Body of pancreas (tissue), 4 donors: Measurements from ENCODE around the gene NKIRAS2. TPM values are rescaled to one million over a fixed set of nuclear protein-coding genes. Genes with fewer than 3 reads are reported as not detected.

Experiments used
- ATAC-seq: fragments of 150-250 bp; one replicate; pipeline ENCODE4 v1.9.1; 2016
- DNase-seq, 4 donors: peaks; one replicate each; pipeline ENCODE4 v3.0.0-alpha.2; 2019
- H3K27ac ChIP-seq, 4 donors: fragments of 200-600 bp; sonication (generic); 1 replicate in 3 of 4; 2 replicates in 1 of 4; pipeline versions ENCODE4 v1.5.1 to v1.6.1; 2016 to 2019; ENCODE audit warnings: mild to moderate bottlenecking in 1 of 4, mixed read lengths in 1 of 4, moderate library complexity in 1 of 4
- H3K27me3 ChIP-seq, 2 donors: fragments of 200-600 bp; sonication (generic); one replicate each; pipeline ENCODE4 v1.6.0; 2016; ENCODE audit warnings: mild to moderate bottlenecking in 1 of 2
- H3K36me3 ChIP-seq, 2 donors: fragments of 200-600 bp; sonication (generic); replicated peaks in 1 of 2; 2 replicates each; pipeline ENCODE4 v1.5.1; 2016; ENCODE audit warnings: low read depth in 2 of 2; ENCODE audit not compliant: insufficient read depth in 1 of 2
- H3K4me1 ChIP-seq: fragments of 200-600 bp; sonication (generic); one replicate; pipeline ENCODE4 v1.6.0; 2016
- H3K4me3 ChIP-seq, 2 donors: fragments of 200-600 bp; sonication (generic); 1 replicate in 1 of 2; 2 replicates in 1 of 2; pipeline ENCODE4 v1.5.1; 2016 to 2019
- H3K9me3 ChIP-seq, 3 donors: fragments of 200-600 bp; sonication (generic); 1 replicate in 2 of 3; 2 replicates in 1 of 3; pipeline ENCODE4 v1.5.1; 2016
- POLR2A ChIP-seq, 3 donors: fragments of 450-650 bp; IDR thresholded peaks; one replicate each; pipeline ENCODE4 v1.6.1; 2016; ENCODE audit warnings: antibody characterized with exemption in 3 of 3, mild to moderate bottlenecking in 2 of 3
- WGBS, 2 donors: methylation state at CpG; one replicate each; pipeline ENCODE4 v1.1.5; 2017; 5-methylcytosine and 5-hydroxymethylcytosine counted together
- intact Hi-C: fragments of 100-400 bp; cut with DNase I; formaldehyde crosslinking; loops from one replicate; pipeline ENCODE4 v1.15.1; 2023
- total RNA-seq, 2 donors: library from RNA; depleted of rRNA; stranded (reverse); fragments of >200 nt; gene quantifications; one replicate each; pipeline ENCODE4 v1.1.0, GENCODE V29; 2016
- TF ChIP-seq, protein P1 (sequence below), 7 experiments: fragments of 450-650 bp in 4 of 7; fragments of 200-600 bp in 3 of 7; sonication (generic) in 3 of 7; IDR thresholded peaks; one replicate each; pipeline ENCODE4 v1.5.1; 2016 to 2019; ENCODE audit warnings: antibody characterized with exemption in 7 of 7

Gene NKIRAS2
- total RNA-seq, 2 donors from 2014 or later = 17.1 to 19.2 TPM

DNA sequence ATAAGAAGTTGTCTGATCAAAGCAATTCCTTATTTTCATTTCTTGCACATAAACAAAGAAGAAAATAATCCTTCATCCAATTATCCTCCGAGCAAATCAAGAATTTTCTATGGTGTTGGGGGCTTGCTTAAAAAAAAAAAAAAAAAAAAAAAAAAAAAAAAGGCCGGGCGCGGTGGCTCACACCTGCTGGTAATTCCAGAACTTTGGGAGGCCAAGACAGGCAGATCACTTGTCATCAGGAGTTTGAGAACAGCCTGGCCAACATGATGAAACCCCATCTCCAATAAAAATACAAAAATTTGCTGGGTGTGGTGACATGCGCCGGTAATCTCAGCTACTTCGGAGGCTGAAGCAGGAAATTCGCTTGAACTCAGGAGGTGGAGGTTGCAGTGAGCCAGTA lies 34.0 kb upstream of the NKIRAS2 start:
- Histone ChIP-seq H3K27ac (no peak overlapping the region), H3K36me3 (peaks cover 13 to 53% of the 10 kb centered on the region in 2 donors), H3K4me3 (no peak overlapping the region), H3K4me1 (no peaks in the 10 kb centered on the region), H3K27me3 (no peaks in the 10 kb centered on the region), H3K9me3 (no peaks in the 10 kb centered on the region)
- ATAC-seq = no peak
- no peak for DNase-seq
- no peak for TF ChIP-seq POLR2A (IDR thresholded peaks at IDR 0.05)
- TF ChIP-seq, protein P1, sequence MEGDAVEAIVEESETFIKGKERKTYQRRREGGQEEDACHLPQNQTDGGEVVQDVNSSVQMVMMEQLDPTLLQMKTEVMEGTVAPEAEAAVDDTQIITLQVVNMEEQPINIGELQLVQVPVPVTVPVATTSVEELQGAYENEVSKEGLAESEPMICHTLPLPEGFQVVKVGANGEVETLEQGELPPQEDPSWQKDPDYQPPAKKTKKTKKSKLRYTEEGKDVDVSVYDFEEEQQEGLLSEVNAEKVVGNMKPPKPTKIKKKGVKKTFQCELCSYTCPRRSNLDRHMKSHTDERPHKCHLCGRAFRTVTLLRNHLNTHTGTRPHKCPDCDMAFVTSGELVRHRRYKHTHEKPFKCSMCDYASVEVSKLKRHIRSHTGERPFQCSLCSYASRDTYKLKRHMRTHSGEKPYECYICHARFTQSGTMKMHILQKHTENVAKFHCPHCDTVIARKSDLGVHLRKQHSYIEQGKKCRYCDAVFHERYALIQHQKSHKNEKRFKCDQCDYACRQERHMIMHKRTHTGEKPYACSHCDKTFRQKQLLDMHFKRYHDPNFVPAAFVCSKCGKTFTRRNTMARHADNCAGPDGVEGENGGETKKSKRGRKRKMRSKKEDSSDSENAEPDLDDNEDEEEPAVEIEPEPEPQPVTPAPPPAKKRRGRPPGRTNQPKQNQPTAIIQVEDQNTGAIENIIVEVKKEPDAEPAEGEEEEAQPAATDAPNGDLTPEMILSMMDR (IDR thresholded peaks at IDR 0.05) = no peak
- 95 to 97% methylated on average over 8 of the region's 8 CpGs for WGBS, 2 donors
- intact Hi-C loops = no loop called here

DNA sequence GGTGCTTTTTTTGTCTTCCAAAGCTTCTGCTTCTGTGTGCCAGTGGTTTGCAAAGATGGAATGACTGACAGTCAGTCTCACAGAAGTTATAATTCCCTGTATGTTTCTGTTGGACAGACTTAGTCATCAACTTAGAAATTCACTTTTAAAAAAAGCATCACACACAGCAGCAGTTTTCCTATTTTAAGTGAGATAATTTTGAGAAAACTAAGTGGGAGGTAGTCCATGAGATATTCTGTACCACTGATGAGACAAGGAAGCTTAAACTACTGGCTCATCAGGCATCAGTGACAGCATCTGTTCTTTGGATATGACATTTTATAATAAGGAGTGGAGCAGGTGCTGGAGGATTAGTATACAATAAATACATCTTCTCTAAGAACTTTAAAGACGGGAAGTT lies 33.3 kb upstream of the NKIRAS2 start:
- H3K36me3 ChIP-seq = peaks cover 13 to 45% of the 10 kb centered on the region in 2 donors
- ATAC-seq (no peak), DNase-seq (no peak)
- H3K4me1 ChIP-seq = no peaks in the 10 kb centered on the region
- no peaks in the 10 kb centered on the region for H3K27me3 ChIP-seq
- no peak overlapping the region for H3K4me3 ChIP-seq
- no peaks in the 10 kb centered on the region for H3K9me3 ChIP-seq
- 94 to 96% methylated on average over 1 of the region's 1 CpG for WGBS, 2 donors
- intact Hi-C loops = no loop called here
- no peak overlapping the region for H3K27ac ChIP-seq
- TF ChIP-seq, protein P1 (IDR thresholded peaks at IDR 0.05) = no peak
- TF ChIP-seq POLR2A (IDR thresholded peaks at IDR 0.05) = no peak

DNA sequence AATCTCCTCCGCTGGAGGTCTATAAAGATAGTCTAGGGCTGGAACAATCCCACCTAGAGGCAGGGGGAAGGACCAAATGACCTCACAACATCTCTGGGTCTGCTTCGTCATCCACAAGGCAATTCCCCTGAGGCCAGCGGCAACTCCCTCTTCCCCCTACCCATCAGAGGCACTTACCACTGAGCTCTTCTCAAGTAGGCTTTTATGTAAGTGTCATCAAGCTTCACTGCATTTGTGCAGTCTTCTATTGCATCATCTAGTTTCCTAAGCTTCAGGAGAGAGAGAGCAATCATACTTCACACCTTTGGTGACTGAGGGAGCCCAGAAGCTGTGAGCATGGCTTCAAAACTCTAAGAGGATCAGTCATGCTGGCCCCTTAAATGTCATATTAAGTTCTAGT lies 32.2 kb upstream of the NKIRAS2 start:
- Histone ChIP-seq H3K36me3 (peaks cover 8 to 44% of the 10 kb centered on the region in 2 donors), H3K27me3 (no peaks in the 10 kb centered on the region), H3K4me1 (no peaks in the 10 kb centered on the region), H3K4me3 (no peak overlapping the region), H3K27ac (no peak overlapping the region), H3K9me3 (no peaks in the 10 kb centered on the region)
- TF ChIP-seq, protein P1 (IDR thresholded peaks at IDR 0.05) = no peak
- no peak for TF ChIP-seq POLR2A (IDR thresholded peaks at IDR 0.05)
- intact Hi-C loops = no loop called here
- 86 to 92% methylated on average over 3 of the region's 3 CpGs for WGBS, 2 donors
- ATAC-seq = no peak
- no peak for DNase-seq

DNA sequence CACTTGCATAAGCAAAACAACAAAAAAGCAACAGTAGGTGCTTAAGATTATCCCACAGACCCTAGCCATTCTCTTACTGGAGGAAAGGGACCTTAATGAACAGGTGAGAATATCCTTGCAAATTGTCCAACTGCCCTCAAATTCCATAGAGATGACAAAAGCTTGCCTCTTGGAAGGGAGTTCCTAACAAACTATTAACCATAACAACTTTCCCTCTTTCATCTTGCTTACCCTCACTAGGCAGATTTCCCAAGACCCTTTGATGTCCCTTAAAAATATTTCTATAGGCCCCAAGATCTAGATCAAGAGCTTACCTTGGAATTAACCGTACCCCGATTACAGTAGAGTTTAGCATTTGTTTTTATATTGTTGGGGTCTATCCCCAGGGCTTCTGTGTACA lies 31.5 kb upstream of the NKIRAS2 start:
- peaks cover 8 to 44% of the 10 kb centered on the region in 2 donors for H3K36me3 ChIP-seq
- no peak for ATAC-seq

More for the DNA sequence above, 31.5 kb upstream of the NKIRAS2 start:
- H3K27me3 ChIP-seq = no peaks in the 10 kb centered on the region
- no peak overlapping the region for H3K27ac ChIP-seq
- no peaks in the 10 kb centered on the region for H3K9me3 ChIP-seq
- 95 to 100% methylated on average over 2 of the region's 2 CpGs for WGBS, 2 donors
- no peak overlapping the region for H3K4me3 ChIP-seq
- intact Hi-C loops = no loop called here
- H3K4me1 ChIP-seq = no peaks in the 10 kb centered on the region
- DNase-seq = no peak
- no peak for TF ChIP-seq POLR2A (IDR thresholded peaks at IDR 0.05)
- TF ChIP-seq, protein P1 (IDR thresholded peaks at IDR 0.05) = no peak
